ENCODE results near the gene BCO1. TPM values are rescaled to one million over a fixed set of nuclear protein-coding genes. Genes with fewer than 3 reads are reported as not detected.

BCO1 gene
- total and polyA plus RNA-seq, 4 donors, result 0.11 to 0.50 (median 0.29) TPM

DNA sequence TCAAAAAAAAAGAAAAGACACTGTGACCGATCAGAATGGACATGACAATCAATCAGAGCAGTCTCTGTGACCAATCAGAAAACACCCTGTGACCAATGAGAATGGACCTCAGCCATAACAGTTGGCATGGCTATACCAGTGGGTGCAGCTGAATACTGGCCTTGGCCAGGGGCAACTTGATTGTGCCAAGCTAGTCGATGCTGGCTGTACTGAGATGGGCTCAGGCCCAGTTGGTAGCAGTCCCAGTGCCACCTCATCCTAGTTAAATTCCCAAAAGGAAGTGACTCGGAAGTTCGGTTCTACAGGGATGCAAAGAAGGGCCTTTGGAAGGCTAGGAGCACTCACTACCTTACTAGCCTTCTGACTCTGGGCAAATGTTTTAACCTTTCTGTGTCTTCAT lies 37.2 kb upstream of the BCO1 start:
- H3K9ac ChIP-seq (ENCODE audit: low read depth in 1 of 2, low read length in 2 of 2), result no peak overlapping the region
- H3K4me3 ChIP-seq (ENCODE audit: low read depth in 1 of 3, low read length in 3 of 3), result no peak overlapping the region
- no peak for DNase-seq (ENCODE audit: low spot score)
- no peak overlapping the region for H3K27ac ChIP-seq (ENCODE audit: low read depth in 1 of 2, low read length in 2 of 2)
- H3K4me1 ChIP-seq (ENCODE audit: control insufficient read depth in 4 of 4, insufficient read depth in 4 of 4, low read length in 3 of 4), result peaks cover 0 to 12% (median 1%) of the 10 kb centered on the region in 4 donors
- TF ChIP-seq EGR1 (IDR thresholded peaks at IDR 0.05; ENCODE audit: low read depth in 2 of 2) (peak in 1 of 2 donors; percentile 26), HNF4A (conservative IDR thresholded peaks at IDR 0.05) (peak; percentile 13 to 67), GABPA (IDR thresholded peaks at IDR 0.05 in 1 of 2, conservative IDR thresholded peaks at IDR 0.05 in 1 of 2) (peak in 1 of 2 donors; percentile 36), SP1 (IDR thresholded peaks at IDR 0.05) (no peak), RXRA (IDR thresholded peaks at IDR 0.05) (peak in 1 of 2 donors; percentile 54), YY1 (IDR thresholded peaks at IDR 0.05) (peak; percentile 55), FOXA2 (IDR thresholded peaks at IDR 0.05) (no peak)
- TF ChIP-seq, protein P1, sequence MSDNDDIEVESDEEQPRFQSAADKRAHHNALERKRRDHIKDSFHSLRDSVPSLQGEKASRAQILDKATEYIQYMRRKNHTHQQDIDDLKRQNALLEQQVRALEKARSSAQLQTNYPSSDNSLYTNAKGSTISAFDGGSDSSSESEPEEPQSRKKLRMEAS (IDR thresholded peaks at IDR 0.05), result peak; percentile 59
- WGBS, result 36% methylated on average over 4 of the region's 4 CpGs
- H3K9me3 ChIP-seq (ENCODE audit: control insufficient read depth in 4 of 4, low read length in 3 of 4), result no peaks in the 10 kb centered on the region
- H3K27me3 ChIP-seq (ENCODE audit: control insufficient read depth in 4 of 4, insufficient read depth in 4 of 4, low read length in 3 of 4), result no peaks in the 10 kb centered on the region
- H3K36me3 ChIP-seq (ENCODE audit: control insufficient read depth in 4 of 4, insufficient read depth in 3 of 4, low read depth in 1 of 4, low read length in 3 of 4), result no peaks in the 10 kb centered on the region

DNA sequence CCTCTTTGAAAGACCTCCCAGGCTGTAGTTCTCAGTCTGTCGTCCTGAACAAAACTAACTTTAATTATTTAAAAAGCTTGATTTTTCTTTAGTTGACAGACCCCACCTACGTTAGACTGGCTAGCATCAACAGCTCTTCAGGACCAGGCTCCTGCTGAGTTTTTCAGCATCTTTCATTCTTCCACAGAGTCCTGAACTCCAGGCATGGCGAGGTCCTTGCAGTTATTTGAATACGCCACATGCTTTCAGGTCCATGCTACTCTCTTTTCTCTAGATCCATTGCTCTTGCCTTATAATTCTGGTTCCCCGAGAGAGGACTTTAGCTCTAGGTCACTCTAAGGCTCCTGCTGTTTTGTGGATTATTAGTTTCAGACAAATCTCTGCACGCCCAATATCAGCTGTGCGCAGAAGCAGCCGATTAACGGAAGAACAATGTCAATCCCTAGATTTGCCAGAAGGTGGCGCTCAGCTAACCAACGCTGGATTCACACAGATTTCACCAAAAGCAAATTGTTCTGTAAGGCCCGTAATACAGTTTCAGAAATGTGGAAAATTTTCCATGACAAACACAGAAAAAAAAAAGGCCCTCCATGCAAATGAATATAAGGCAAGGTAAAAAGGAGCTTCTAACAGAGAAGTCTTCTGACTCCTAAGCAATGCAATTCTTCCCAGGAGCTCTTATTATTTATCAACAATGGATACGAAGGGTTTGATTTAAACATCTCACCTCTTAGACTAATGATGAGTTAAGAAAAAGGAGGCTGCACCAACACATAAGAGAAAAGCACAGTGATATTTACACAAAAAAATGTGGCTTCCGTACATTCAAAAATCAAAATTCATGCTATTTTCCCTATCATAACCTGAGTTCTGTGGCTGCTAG lies 33.5 kb upstream of the BCO1 start:
- DNase-seq (ENCODE audit: low spot score), result no peak
- Histone ChIP-seq H3K36me3 (ENCODE audit: control insufficient read depth in 4 of 4, insufficient read depth in 3 of 4, low read depth in 1 of 4, low read length in 3 of 4) (no peaks in the 10 kb centered on the region), H3K4me1 (ENCODE audit: control insufficient read depth in 4 of 4, insufficient read depth in 4 of 4, low read length in 3 of 4) (peaks cover 0 to 9% (median 0%) of the 10 kb centered on the region in 4 donors), H3K9ac (ENCODE audit: low read depth in 1 of 2, low read length in 2 of 2) (no peak overlapping the region), H3K27me3 (ENCODE audit: control insufficient read depth in 4 of 4, insufficient read depth in 4 of 4, low read length in 3 of 4) (no peaks in the 10 kb centered on the region), H3K4me3 (ENCODE audit: low read depth in 1 of 3, low read length in 3 of 3) (no peak overlapping the region), H3K27ac (ENCODE audit: low read depth in 1 of 2, low read length in 2 of 2) (no peak overlapping the region), H3K9me3 (ENCODE audit: control insufficient read depth in 4 of 4, low read length in 3 of 4) (no peaks in the 10 kb centered on the region)
- TF ChIP-seq, protein P2, sequence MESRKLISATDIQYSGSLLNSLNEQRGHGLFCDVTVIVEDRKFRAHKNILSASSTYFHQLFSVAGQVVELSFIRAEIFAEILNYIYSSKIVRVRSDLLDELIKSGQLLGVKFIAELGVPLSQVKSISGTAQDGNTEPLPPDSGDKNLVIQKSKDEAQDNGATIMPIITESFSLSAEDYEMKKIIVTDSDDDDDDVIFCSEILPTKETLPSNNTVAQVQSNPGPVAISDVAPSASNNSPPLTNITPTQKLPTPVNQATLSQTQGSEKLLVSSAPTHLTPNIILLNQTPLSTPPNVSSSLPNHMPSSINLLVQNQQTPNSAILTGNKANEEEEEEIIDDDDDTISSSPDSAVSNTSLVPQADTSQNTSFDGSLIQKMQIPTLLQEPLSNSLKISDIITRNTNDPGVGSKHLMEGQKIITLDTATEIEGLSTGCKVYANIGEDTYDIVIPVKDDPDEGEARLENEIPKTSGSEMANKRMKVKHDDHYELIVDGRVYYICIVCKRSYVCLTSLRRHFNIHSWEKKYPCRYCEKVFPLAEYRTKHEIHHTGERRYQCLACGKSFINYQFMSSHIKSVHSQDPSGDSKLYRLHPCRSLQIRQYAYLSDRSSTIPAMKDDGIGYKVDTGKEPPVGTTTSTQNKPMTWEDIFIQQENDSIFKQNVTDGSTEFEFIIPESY (IDR thresholded peaks at IDR 0.05), result no peak
- TF ChIP-seq, protein P3, sequence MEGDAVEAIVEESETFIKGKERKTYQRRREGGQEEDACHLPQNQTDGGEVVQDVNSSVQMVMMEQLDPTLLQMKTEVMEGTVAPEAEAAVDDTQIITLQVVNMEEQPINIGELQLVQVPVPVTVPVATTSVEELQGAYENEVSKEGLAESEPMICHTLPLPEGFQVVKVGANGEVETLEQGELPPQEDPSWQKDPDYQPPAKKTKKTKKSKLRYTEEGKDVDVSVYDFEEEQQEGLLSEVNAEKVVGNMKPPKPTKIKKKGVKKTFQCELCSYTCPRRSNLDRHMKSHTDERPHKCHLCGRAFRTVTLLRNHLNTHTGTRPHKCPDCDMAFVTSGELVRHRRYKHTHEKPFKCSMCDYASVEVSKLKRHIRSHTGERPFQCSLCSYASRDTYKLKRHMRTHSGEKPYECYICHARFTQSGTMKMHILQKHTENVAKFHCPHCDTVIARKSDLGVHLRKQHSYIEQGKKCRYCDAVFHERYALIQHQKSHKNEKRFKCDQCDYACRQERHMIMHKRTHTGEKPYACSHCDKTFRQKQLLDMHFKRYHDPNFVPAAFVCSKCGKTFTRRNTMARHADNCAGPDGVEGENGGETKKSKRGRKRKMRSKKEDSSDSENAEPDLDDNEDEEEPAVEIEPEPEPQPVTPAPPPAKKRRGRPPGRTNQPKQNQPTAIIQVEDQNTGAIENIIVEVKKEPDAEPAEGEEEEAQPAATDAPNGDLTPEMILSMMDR (IDR thresholded peaks at IDR 0.05; ENCODE audit: low read depth, low read length, missing input control), result peak; percentile 72
- TF ChIP-seq RAD21 (IDR thresholded peaks at IDR 0.05), result peak; percentile 75 to 86
- no peak for TF ChIP-seq FOXA2 (IDR thresholded peaks at IDR 0.05)
- WGBS, result 29% methylated on average over 14 of the region's 14 CpGs

DNA sequence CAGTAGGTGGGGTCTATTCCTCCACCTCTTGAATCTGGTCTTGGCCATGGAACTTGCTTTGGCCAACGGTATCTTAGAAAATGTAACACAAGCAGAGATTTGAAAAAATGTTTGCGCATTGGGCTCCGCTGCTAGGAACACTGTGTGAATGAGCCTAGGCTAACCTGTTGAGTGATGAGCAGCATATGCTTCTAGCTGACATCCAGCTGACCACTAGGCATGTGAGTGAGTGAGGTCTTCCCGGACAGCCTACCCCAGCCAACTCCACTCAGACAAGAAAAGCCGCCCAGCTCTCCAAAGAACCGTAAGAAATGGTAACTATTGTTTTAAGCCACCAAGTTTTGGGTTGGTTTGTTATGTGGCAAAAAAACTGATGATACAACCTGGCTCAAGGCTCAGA lies 31.4 kb upstream of the BCO1 start:
- Histone ChIP-seq H3K4me3 (ENCODE audit: low read depth in 1 of 3, low read length in 3 of 3) (no peak overlapping the region), H3K4me1 (ENCODE audit: control insufficient read depth in 4 of 4, insufficient read depth in 4 of 4, low read length in 3 of 4) (peaks cover 0 to 5% (median 0%) of the 10 kb centered on the region in 4 donors), H3K9ac (ENCODE audit: low read depth in 1 of 2, low read length in 2 of 2) (no peak overlapping the region), H3K36me3 (ENCODE audit: control insufficient read depth in 4 of 4, insufficient read depth in 3 of 4, low read depth in 1 of 4, low read length in 3 of 4) (no peaks in the 10 kb centered on the region), H3K27ac (ENCODE audit: low read depth in 1 of 2, low read length in 2 of 2) (no peak overlapping the region), H3K27me3 (ENCODE audit: control insufficient read depth in 4 of 4, insufficient read depth in 4 of 4, low read length in 3 of 4) (no peaks in the 10 kb centered on the region), H3K9me3 (ENCODE audit: control insufficient read depth in 4 of 4, low read length in 3 of 4) (no peaks in the 10 kb centered on the region)
- WGBS, result 48% methylated on average over 6 of the region's 6 CpGs
- no peak for DNase-seq (ENCODE audit: low spot score)
- TF ChIP-seq RAD21 (IDR thresholded peaks at IDR 0.05), result no peak
- no peak for TF ChIP-seq YY1 (IDR thresholded peaks at IDR 0.05)
- TF ChIP-seq GABPA (IDR thresholded peaks at IDR 0.05 in 1 of 2, conservative IDR thresholded peaks at IDR 0.05 in 1 of 2), result no peak
- no peak for TF ChIP-seq JUND (IDR thresholded peaks at IDR 0.05)
- no peak for TF ChIP-seq HNF4G (IDR thresholded peaks at IDR 0.05)
- TF ChIP-seq, protein P3 (IDR thresholded peaks at IDR 0.05; ENCODE audit: low read depth, low read length, missing input control), result no peak
- no peak for TF ChIP-seq NR2F2 (IDR thresholded peaks at IDR 0.05)
- no peak for TF ChIP-seq EGR1 (IDR thresholded peaks at IDR 0.05; ENCODE audit: low read depth in 2 of 2)
- no peak for TF ChIP-seq HNF4A (conservative IDR thresholded peaks at IDR 0.05)

Measured in liver (tissue), 9 donors.